CD8-positive, alpha-beta memory T cell (primary cell): Measurements from ENCODE around the gene FARP2. TPM values are rescaled to one million over a fixed set of nuclear protein-coding genes. Genes with fewer than 3 reads are reported as not detected.
"Not testable (repeated sequence)": the region's sequence is repeated elsewhere in the genome, so short reads cannot be mapped to it uniquely, and the experiment has no call there.

ENCODE experiments used
- CTCF ChIA-PET: fragments of 350-600 bp; sonication (Branson Sonifier 250); formaldehyde crosslinking; loops from one replicate; lab custom pipeline; 2021; ENCODE audit warnings: antibody characterized with exemption; lab: Charles Lee
- POLR2A ChIA-PET: fragments of 350-600 bp; sonication (Branson Sonifier 250); formaldehyde crosslinking; loops from one replicate; lab custom pipeline; 2021; ENCODE audit warnings: antibody characterized with exemption; lab: Charles Lee
- DNase-seq, 5 donors: peaks; one replicate each; pipeline versions ENCODE4 v3.0.0 to v3.0.0-alpha.2; 2020 to 2022; ENCODE audit warnings: mixed read lengths in 1 of 5
- H3K27ac ChIP-seq: one replicate; pipeline ENCODE4 v1.7.0; 2013; ENCODE audit warnings: low read depth, mild to moderate bottlenecking, low read length, moderate library complexity
- H3K27me3 ChIP-seq: 2 replicates; pipeline ENCODE4 v1.7.0; 2013; ENCODE audit warnings: low read length, mild to moderate bottlenecking; ENCODE audit not compliant: insufficient read depth, poor library complexity, severe bottlenecking
- H3K36me3 ChIP-seq: 2 replicates; pipeline ENCODE4 v1.7.0; 2013; ENCODE audit warnings: mild to moderate bottlenecking, low read length, moderate library complexity; ENCODE audit not compliant: insufficient read depth
- H3K4me1 ChIP-seq: 2 replicates; pipeline ENCODE4 v1.7.0; 2013; ENCODE audit warnings: mild to moderate bottlenecking, low read length, moderate library complexity; ENCODE audit not compliant: insufficient read depth
- H3K4me3 ChIP-seq: 2 replicates; pipeline ENCODE4 v1.7.0; 2013; ENCODE audit warnings: mild to moderate bottlenecking, low read length
- H3K9me3 ChIP-seq: 2 replicates; pipeline ENCODE4 v1.7.0; 2013; ENCODE audit warnings: mild to moderate bottlenecking, low read length
- H3K27ac Mint-ChIP-seq, 8 donors: one replicate each; pipeline ENCODE4 v1.8.0; 2020 to 2021; ENCODE audit warnings: mixed read lengths in 8 of 8, mild to moderate bottlenecking in 6 of 8, inconsistent platforms in 3 of 8, moderate library complexity in 3 of 8
- H3K27me3 Mint-ChIP-seq, 2 donors: one replicate each; pipeline ENCODE4 v1.8.0; 2020 to 2021; ENCODE audit warnings: mixed read lengths in 2 of 2, mild to moderate bottlenecking in 1 of 2, moderate library complexity in 1 of 2
- H3K36me3 Mint-ChIP-seq, 3 donors: one replicate each; pipeline ENCODE4 v1.8.0; 2020 to 2021; ENCODE audit warnings: mixed read lengths in 3 of 3, inconsistent platforms in 1 of 3, mild to moderate bottlenecking in 1 of 3
- H3K4me1 Mint-ChIP-seq, 3 donors: one replicate each; pipeline ENCODE4 v1.8.0; 2020 to 2021; ENCODE audit warnings: mixed read lengths in 3 of 3, inconsistent platforms in 1 of 3, mild to moderate bottlenecking in 1 of 3
- H3K4me3 Mint-ChIP-seq, 7 donors: one replicate each; pipeline ENCODE4 v1.8.0; 2020 to 2021; ENCODE audit warnings: mixed read lengths in 7 of 7, mild to moderate bottlenecking in 6 of 7, moderate library complexity in 4 of 7, inconsistent platforms in 2 of 7
- H3K9me3 Mint-ChIP-seq, 5 donors: one replicate each; pipeline ENCODE4 v1.8.0; 2020 to 2022; ENCODE audit warnings: mixed read lengths in 5 of 5, mild to moderate bottlenecking in 3 of 5, moderate library complexity in 2 of 5, inconsistent platforms in 1 of 5
- polyA plus RNA-seq: library from polyadenylated mRNA; unstranded; fragments of 300-500 nt; fragmentation: Illumina TruSeq; gene quantifications from one replicate; pipeline ENCODE4 v1.2.3, GENCODE V29; 2021
- total RNA-seq, 2 experiments: library from RNA; stranded (reverse); gene quantifications; one replicate each; pipeline ENCODE4 v1.2.3, GENCODE V29; 2021

The FARP2 gene
- total and polyA plus RNA-seq, 3 experiments from 2014 or later: 10.4 to 36.0 (median 32.8) TPM

GRCh38 chr2:241408849-241409248 lies 52.8 kb downstream of the FARP2 start:
- H3K27me3 ChIP-seq: no peaks in the 10 kb centered on the region
- no peaks in the 10 kb centered on the region for H3K9me3 ChIP-seq
- Mint-ChIP-seq H3K27ac (no peak overlapping the region), H3K9me3 (no peaks in the 10 kb centered on the region), H3K36me3 (peaks cover 0 to 44% (median 18%) of the 10 kb centered on the region in 3 donors), H3K4me1 (no peaks in the 10 kb centered on the region), H3K4me3 (no peak overlapping the region), H3K27me3 (no peaks in the 10 kb centered on the region)
- ChIA-PET CTCF (no interaction called here), POLR2A (no interaction called here)
- no peak for DNase-seq
- peaks cover 9% of the 10 kb centered on the region for H3K36me3 ChIP-seq
- H3K4me3 ChIP-seq: no peak overlapping the region
- no peaks in the 10 kb centered on the region for H3K4me1 ChIP-seq
- H3K27ac ChIP-seq: no peak overlapping the region

- Histone ChIP-seq H3K9me3 (no peaks in the 10 kb centered on the region), H3K27ac (peak overlapping the region; percentile 54), H3K36me3 (peaks cover 16% of the 10 kb centered on the region), H3K4me3 (no peak overlapping the region), H3K27me3 (no peaks in the 10 kb centered on the region), H3K4me1 (no peaks in the 10 kb centered on the region)
- POLR2A ChIA-PET: no interaction called here
- H3K9me3 Mint-ChIP-seq: no peaks in the 10 kb centered on the region
- H3K27ac Mint-ChIP-seq: no peak overlapping the region
- DNase-seq: no peak
- no peaks in the 10 kb centered on the region for H3K4me1 Mint-ChIP-seq
- no peaks in the 10 kb centered on the region for H3K27me3 Mint-ChIP-seq
- CTCF ChIA-PET: no interaction called here
- no peak overlapping the region for H3K4me3 Mint-ChIP-seq
- H3K36me3 Mint-ChIP-seq: peaks cover 4 to 62% (median 19%) of the 10 kb centered on the region in 3 donors
These were observed 54.7 kb downstream of the FARP2 start for GRCh38 chr2:241410739-241411176.

DNA sequence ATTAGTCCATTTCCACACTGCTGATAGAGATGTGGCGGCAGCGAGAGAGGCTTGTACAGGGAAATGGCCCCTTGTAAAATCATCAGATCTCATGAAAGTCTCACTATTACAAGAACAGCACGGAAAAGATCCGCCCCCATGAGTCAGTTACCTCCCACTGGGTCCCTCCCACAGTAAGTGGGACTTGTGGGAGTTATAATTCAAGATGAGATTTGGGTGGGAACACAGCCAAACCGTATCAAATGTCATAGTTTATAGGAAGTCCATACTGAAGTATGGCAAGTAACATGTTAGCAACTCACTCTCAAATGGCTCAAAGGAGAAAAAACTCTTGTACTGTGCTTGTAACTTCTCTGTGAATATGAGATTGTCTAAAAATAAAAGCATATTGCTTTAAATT lies 56.1 kb downstream of the FARP2 start:
- H3K9me3 Mint-ChIP-seq: no peaks in the 10 kb centered on the region
- peaks cover 8 to 70% (median 24%) of the 10 kb centered on the region in 3 donors for H3K36me3 Mint-ChIP-seq

DNA sequence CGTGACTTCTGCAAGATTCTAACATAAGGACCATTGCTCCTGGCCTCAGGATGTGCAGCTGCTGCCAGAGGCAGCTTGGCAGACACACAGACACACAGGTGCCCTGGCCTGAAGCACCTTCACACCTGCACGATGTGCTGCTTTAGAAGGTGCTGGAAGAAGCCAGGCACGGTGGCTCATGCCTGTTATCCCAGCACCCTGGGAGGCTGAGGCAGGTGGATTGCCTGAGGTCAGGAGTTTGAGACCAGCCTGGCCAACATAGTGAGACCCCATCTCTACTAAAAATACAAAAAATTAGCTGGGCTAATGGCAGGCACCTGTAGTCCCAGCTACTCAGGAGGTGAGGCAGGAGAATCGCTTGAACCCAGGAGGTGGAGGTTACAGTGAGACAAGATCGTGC lies 57.4 kb downstream of the FARP2 start:
- H3K36me3 Mint-ChIP-seq: peaks cover 13 to 75% (median 24%) of the 10 kb centered on the region in 3 donors
- H3K4me1 Mint-ChIP-seq, H3K9me3 ChIP-seq, H3K4me3 ChIP-seq, DNase-seq, H3K27me3 ChIP-seq, H3K4me1 ChIP-seq, H3K27me3 Mint-ChIP-seq, H3K27ac ChIP-seq, POLR2A ChIA-PET, H3K4me3 Mint-ChIP-seq, H3K9me3 Mint-ChIP-seq, H3K27ac Mint-ChIP-seq, CTCF ChIA-PET: not testable (repeated sequence)
- H3K36me3 ChIP-seq: peaks cover 16% of the 10 kb centered on the region

More for the DNA sequence above, 56.1 kb downstream of the FARP2 start:
- Histone ChIP-seq H3K9me3 (no peaks in the 10 kb centered on the region), H3K36me3 (peaks cover 16% of the 10 kb centered on the region), H3K27ac (peak overlapping the region; percentile 31), H3K4me1 (no peaks in the 10 kb centered on the region), H3K4me3 (no peak overlapping the region), H3K27me3 (no peaks in the 10 kb centered on the region)
- POLR2A ChIA-PET: interaction anchor here (0.6 kb wide), 1 partner anchor 74 kb away, joined by 4 read pairs; no protein-coding TSS in a partner anchor
- Mint-ChIP-seq H3K27me3 (no peaks in the 10 kb centered on the region), H3K4me3 (no peak overlapping the region), H3K4me1 (no peaks in the 10 kb centered on the region), H3K27ac (peak overlapping the region in 1 of 8 donors; percentile 43)
- CTCF ChIA-PET: no interaction called here
- DNase-seq: no peak

DNA sequence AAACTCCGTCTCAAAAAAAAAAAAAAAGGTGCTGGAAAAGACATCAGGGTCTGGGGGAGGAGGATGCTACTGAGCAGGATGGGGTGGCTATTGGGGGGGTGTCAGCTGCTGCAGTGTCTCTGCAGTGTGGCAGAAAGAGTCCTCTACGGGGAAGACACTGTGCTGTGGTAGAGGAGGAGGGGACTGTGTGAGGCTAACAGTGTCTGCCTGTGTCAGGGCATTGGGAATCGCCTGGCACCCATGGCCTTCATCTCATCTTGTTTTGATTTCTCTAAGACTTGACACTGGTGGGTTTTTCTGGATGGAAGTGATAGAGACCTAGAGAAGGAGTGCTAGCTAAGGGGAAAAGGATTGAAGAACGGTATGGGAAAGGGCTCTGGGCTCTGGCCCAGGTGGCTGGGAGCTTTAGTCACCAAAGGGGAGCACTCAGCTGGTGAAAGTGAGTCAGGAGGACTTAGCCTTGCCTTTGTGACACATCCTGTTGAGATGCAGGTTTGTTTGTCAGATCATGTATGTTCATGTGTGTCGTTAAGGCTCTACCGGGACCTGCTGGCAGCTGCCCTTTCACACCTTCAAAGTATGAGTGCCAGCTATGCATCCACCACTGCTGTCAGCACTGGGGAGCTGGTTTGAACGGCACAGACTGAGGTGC lies 58.0 kb downstream of the FARP2 start:
- H3K4me1 Mint-ChIP-seq: no peaks in the 10 kb centered on the region
- DNase-seq: no peak
- Histone ChIP-seq H3K4me1 (no peaks in the 10 kb centered on the region), H3K27ac (no peak overlapping the region), H3K9me3 (no peaks in the 10 kb centered on the region), H3K36me3 (peaks cover 16% of the 10 kb centered on the region), H3K4me3 (no peak overlapping the region), H3K27me3 (no peaks in the 10 kb centered on the region)
- H3K27me3 Mint-ChIP-seq: no peaks in the 10 kb centered on the region
- CTCF ChIA-PET: no interaction called here
- H3K4me3 Mint-ChIP-seq: peak overlapping the region in 1 of 7 donors; percentile 41
- no peaks in the 10 kb centered on the region for H3K9me3 Mint-ChIP-seq
- H3K27ac Mint-ChIP-seq: peak overlapping the region in 1 of 8 donors; percentile 2
- H3K36me3 Mint-ChIP-seq: peaks cover 14 to 76% (median 23%) of the 10 kb centered on the region in 3 donors
- POLR2A ChIA-PET: no interaction called here

DNA sequence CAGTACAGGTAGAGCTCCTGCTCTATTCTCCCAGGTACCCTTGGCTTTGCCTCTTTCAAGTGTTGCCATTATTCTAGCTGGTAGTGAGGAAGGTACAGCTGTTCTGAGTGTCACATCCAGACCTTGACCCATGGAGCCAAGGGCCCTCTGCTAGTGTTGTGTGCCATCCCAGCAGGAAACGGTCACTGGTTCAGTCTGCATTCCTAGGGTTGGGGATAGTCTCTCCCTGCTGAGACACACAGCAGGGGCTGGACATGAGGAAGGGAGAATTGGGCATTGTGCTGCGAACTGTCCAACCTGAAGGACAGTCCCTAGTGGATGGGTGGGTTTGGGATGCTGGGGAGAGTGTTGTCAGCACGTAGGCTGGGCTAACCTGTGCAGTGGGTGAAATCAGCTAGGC lies 59.1 kb downstream of the FARP2 start:
- peaks cover 16% of the 10 kb centered on the region for H3K36me3 ChIP-seq
- Mint-ChIP-seq H3K27me3 (no peaks in the 10 kb centered on the region), H3K27ac (no peak overlapping the region), H3K4me3 (no peak overlapping the region), H3K9me3 (no peaks in the 10 kb centered on the region), H3K4me1 (no peaks in the 10 kb centered on the region), H3K36me3 (peaks cover 19 to 80% (median 23%) of the 10 kb centered on the region in 3 donors)
- no peak for DNase-seq
- ChIA-PET POLR2A (no interaction called here), CTCF (no interaction called here)
- H3K9me3 ChIP-seq: no peaks in the 10 kb centered on the region
- no peaks in the 10 kb centered on the region for H3K4me1 ChIP-seq
- H3K27me3 ChIP-seq: no peaks in the 10 kb centered on the region
- H3K27ac ChIP-seq: no peak overlapping the region
- H3K4me3 ChIP-seq: no peak overlapping the region

DNA sequence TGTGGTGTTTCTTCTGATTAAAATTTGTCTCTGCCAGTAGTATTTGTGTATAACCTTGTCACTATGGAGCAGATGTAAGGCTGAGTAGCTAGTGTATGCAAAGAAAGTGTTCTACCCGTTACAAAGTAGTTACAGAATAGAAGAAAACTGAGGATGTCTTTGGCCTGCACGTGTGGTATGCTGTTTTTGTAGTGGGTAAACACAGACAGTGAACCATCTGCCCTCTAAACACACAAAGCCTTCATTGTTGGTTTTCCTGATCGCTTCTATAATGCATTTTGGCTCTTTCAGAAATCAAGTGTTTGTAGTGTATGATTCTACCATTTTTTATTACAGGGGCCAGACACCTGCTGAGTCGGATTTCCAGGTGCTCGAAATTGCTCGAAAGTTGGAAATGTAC lies 61.5 kb downstream of the FARP2 start:
- no peak for DNase-seq
- no peak overlapping the region for H3K27ac Mint-ChIP-seq
- Histone ChIP-seq H3K36me3 (peaks cover 8% of the 10 kb centered on the region), H3K9me3 (no peaks in the 10 kb centered on the region), H3K4me3 (no peak overlapping the region), H3K27ac (no peak overlapping the region), H3K27me3 (no peaks in the 10 kb centered on the region), H3K4me1 (no peaks in the 10 kb centered on the region)
- H3K36me3 Mint-ChIP-seq: peaks cover 21 to 74% (median 34%) of the 10 kb centered on the region in 3 donors
- no peak overlapping the region for H3K4me3 Mint-ChIP-seq
- ChIA-PET CTCF (no interaction called here), POLR2A (no interaction called here)
- H3K9me3 Mint-ChIP-seq: peaks cover 0 to 6% (median 4%) of the 10 kb centered on the region in 5 donors
- H3K27me3 Mint-ChIP-seq: no peaks in the 10 kb centered on the region
- H3K4me1 Mint-ChIP-seq: no peaks in the 10 kb centered on the region

DNA sequence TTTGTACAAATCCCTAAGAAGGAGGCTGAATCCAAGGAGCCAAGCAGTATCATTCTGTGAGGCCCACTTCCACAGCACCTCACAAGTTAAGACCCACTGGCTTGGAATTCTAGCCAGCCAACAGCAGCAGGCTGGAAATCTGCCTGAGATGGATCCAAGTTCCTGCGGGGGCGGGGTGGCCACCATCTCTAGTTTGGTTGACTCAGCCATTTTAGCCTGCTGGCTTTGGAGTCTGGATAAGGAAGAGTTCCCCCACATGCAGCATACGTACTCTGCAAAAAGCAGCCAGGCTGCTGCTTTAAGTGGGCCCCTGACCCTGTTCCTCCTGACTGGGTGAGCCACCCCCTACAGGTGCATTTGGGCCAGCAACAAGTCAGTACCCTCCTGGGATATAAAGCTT lies 65.2 kb downstream of the FARP2 start:
- no peaks in the 10 kb centered on the region for H3K27me3 ChIP-seq
- ChIA-PET CTCF (no interaction called here), POLR2A (no interaction called here)
- H3K4me3 ChIP-seq: no peak overlapping the region
- peaks cover 0 to 1% of the 10 kb centered on the region in 2 donors for H3K27me3 Mint-ChIP-seq
- peaks cover 15 to 25% (median 25%) of the 10 kb centered on the region in 5 donors for H3K9me3 Mint-ChIP-seq
- no peak overlapping the region for H3K4me3 Mint-ChIP-seq
- no peak overlapping the region for H3K27ac Mint-ChIP-seq
- no peaks in the 10 kb centered on the region for H3K4me1 Mint-ChIP-seq
- no peaks in the 10 kb centered on the region for H3K36me3 ChIP-seq
- peaks cover 8% of the 10 kb centered on the region for H3K9me3 ChIP-seq
- H3K36me3 Mint-ChIP-seq: peaks cover 29 to 54% (median 45%) of the 10 kb centered on the region in 3 donors
- H3K4me1 ChIP-seq: no peaks in the 10 kb centered on the region
- no peak for DNase-seq
- H3K27ac ChIP-seq: no peak overlapping the region
